HG03064 (cell line): ENCODE measurements around the gene NFS1.
"Not testable (repeated sequence)": the region's sequence is repeated elsewhere in the genome, so short reads cannot be mapped to it uniquely, and the experiment has no call there.

Experiments
- ATAC-seq: cut with Tn5 transposase; IDR thresholded peaks from one replicate; pipeline ENCODE4 v1.9.1; 2021; ENCODE audit warnings: low read depth; ENCODE audit not compliant: unreplicated experiment

NFS1 gene

DNA sequence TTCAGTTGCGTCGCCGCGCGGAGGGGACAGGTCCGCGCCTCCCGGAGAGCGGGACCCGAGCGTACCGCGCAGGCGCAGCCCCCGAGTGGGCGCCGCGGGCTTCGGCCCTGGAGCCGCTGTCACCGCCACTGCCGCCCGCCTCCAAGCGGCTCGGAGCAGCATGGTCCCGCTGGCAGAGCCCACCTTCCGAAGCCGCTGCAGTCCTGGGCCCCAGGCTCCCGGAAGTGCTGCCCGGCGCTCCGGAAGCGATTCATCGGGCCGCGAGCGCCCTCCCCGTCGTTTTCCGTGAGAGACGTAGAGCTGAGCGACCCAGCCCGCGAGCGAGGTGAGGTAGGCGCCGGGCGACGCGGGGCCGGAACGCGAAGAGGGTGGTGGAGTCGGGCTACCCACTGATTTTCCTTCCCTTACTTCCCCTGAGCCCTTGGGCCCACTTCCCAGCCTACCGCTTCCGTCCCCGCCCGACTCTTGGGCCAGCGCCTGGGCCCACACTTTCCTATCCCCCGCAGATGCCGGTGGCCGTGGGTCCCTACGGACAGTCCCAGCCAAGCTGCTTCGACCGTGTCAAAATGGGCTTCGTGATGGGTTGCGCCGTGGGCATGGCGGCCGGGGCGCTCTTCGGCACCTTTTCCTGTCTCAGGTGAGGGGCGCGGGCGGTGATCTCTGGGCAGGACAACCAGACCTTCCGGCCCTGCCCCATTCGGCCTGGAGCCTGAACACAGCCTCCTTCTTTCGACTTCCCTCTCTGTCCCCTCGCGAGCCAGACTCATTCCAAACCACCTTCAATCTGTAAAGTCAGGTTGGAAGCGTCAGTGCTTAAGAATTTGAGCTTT is at the start of gene NFS1, which contains the start of gene ROMO1:
Gene NFS1 (minus strand): TSS at position 226 of the 830 bp plus-strand sequence. CDS start 64 bp downstream, at position 162.
Gene ROMO1 (plus strand): TSS at position 279 of the 830 bp plus-strand sequence. CDS start 228 bp downstream, at position 507.
- ATAC-seq: peak; percentile 55

DNA sequence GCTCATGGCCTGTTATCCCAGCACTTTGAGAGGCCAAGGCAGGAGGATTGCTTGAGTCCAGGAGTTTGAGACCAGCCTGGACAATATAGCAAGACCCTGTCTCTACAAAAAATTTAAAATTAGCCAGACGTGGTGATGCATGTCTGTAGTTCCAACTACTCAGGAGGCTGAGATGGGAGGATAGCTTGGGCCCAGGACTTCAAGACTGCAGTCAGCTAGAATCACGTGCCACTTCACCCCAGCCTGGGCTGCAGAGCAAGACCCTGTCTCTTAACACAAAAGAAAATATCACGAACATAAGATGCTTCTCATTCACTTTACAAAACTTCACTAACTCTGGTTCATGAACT is 45.3 kb upstream of the NFS1 start:
- ATAC-seq: not testable (repeated sequence)

DNA sequence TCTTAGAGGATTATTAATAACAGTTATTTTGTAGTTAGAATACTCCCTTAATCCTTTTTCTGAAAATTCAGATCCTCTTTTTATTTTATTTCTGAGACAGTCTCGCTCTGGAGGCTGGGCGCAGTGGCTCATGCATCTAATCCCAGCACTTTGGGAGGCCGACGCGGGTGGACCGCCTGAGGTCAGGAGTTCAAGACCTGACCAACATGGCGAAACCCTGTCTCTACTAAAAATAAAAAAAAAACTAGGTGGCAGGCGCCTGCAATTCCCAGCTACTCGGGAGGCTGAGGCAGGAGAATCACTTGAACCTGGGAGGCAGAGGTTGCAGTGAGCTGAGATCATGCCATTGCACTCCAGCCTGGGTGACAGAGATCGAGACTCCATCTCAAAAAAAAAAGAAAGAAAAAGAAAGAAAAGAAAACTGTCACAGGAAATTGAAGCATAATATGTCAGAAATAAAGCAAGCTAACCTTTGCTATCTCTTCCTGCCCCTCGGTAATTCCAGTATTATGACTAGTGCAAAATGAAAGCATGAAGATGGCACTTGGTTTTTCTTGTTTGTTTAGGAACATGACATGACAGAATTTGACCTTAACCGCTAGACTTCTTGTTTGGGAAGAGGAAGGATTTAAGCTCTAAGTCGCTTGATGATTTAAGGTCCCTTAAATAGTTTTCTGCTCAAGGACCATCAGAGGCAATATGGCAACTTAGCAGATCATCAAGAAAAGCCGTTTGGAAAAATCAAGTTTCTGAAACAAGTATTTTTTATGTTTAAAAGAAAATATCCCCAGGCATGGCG is 44.7 kb upstream of the NFS1 start:
- no peak for ATAC-seq

DNA sequence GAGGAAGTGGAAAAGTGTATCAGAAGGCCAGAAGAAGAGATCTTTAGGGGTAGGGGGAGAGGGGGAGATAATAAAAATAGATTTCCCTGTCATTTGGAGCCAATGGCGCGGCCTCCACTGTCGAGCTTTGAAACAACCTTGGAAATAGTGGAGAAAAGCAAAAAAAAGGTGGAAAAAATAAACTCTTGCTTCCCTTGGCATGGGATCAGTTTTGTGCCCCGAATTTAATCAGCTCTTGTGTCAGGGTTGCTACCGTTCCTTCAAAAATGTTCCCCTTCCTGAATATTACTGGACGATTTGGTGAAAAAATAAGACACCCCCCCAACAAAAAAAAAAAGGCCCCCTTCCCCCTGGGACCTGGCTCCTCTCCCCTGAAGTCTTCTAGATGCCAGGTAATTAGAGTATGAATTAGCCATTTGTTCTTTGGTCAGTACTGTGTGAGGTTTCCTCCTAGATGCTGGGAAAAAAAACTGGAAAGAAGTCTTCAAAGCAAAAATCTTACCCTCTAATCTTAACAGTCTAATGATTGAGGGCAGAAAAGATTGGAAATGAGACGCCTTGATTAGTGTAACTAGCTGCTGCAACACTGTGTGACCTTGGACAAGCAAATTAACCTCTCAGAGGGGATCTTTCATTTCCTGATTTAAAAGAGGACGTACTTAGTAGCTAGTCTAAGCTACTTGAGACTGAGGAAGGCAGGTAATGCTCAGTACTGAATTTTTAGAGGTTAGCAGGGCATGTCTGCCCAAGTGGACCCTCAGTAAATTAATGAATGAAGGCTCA is 43.8 kb upstream of the NFS1 start:
- no peak for ATAC-seq

DNA sequence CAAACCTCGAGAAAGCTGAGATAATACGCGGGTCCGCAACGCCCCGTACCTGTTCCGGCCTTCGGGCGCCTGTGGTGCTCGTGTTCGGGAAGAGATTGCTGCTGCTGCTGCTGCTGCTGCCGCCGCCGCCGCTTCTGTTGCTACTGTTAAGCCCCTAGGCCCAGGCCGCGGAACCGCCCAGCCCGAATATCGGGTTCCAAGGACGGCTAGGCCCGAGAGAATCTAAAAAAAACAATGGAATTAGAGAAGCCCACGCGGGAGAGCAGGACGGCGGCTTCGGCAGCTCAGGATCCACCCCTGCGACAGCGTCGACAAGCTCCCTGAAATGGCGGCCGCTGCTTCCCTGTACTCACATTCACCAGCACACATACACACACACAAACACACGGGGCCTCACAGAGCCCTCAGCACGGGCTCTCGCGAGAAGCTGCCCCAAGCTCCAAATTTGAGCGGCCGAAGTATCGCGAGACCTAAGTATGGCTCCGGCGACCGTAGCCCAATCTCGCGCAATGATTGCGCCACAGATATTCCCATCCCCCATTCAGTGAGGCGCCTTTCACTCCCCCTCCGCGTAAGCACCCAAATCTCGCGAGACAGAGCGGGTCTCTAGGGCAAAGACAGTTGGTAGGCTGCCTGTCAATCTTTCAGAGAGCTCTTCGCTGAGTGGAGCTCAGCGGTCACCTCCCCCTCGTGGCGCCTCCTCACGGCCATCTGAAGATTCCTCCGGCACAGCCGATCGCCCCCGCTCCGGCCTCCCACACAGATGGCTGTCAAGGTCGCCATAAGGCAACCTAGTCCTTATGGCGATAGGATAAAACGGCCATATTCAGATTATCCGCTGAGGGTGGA is 43.0 kb upstream of the NFS1 start, which contains the start of gene RBM39:
Gene RBM39 (minus strand): TSS at position 369 of the 849 bp plus-strand sequence. CDS start 1,386 bp downstream, outside the sequence.
- peak; percentile 75 for ATAC-seq

DNA sequence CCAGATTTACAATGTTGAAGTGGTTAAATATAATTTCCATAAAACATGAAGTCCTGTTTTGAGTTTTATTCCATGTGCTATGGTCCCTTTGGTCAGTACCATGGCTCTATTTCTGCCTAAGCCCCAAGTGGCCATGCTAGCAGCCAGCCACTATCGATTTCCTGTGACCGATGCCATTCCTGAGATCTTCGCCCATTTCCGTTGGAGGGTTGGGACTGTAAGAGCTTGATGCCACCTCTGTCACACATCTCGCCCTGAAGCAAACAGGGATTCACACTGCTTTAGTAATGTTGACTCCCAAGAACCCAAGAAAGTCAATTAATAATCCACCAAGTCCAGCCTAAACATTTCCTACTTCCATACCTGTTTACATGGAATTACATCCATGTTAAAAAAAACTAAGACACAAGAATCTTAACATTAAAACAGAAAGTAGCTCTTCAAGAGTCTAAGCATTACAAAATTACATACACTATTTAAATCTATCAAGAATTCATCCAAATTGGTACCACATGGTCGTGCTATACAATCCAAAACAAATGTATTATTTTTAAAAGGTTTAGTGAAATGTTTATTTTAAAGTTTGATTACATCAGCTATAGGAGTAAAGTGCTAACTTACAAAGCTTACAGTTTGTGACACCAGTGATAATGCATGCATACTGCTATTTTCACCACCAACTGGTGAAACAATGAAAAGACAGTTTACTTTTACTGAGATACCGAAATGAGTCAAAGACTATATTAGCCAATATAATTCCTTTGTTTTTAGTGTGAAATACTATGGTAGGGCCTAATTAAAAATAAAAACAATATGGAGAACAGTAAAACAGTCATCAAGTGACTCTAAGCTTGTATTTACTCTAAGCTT is 40.4 kb upstream of the NFS1 start:
- ATAC-seq: no peak

DNA sequence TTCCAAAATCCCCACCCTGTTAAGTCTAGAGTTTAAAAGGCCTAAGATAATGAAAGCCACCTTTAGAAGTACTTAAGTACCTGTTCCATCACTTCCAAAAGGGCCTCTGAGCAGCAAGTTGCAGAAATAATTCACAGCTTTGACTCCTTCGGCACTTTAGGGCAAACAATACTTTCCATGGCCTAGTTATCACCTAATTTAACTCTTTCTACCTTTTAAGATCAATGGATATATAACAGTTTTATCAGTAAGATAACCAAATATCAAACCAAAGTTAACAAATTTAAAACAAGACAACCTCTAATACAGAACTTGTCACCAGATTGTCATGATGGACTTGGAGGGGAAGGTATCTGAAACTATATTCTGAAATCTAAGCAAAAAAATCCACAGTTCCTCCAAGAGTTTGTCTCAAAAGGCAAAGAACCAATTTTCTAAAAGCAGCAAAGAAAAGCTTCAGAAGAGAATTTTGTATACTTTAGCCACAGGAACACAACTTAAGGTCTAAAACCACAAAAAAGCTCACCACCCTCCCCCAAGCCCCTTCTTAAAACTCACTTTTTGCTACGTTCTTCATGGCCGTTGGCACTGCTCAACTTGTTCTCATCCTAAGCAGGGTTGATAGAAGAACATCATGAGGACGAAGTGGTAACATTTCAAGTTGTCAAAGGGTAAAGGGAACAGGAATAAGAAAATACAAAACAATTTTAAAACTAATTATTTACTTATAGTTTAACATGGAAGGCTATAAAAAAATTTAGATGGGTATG is 39.4 kb upstream of the NFS1 start:
- no peak for ATAC-seq

DNA sequence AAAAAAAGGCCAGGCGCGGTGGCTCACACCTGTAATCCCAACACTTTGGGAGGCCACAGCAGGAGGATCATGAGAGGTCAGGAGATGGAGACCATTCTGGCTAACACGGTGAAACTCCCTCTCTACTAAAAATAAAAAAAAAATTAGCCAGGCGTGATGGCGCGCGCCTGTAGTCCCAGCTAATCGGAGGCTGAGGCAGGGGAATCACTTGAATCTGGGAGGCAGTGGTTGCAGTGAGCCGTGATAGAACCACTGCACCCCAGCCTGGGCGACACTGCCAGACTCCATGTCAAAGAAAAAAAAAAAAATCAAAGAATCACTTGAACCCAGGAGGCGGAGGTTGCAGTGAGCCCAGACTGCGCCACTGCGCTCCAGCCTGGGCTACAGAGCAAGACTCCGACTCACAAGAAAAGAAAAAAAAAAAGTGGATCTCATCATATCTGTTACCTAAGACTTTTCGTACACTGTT is 38.7 kb upstream of the NFS1 start:
- ATAC-seq: no peak

DNA sequence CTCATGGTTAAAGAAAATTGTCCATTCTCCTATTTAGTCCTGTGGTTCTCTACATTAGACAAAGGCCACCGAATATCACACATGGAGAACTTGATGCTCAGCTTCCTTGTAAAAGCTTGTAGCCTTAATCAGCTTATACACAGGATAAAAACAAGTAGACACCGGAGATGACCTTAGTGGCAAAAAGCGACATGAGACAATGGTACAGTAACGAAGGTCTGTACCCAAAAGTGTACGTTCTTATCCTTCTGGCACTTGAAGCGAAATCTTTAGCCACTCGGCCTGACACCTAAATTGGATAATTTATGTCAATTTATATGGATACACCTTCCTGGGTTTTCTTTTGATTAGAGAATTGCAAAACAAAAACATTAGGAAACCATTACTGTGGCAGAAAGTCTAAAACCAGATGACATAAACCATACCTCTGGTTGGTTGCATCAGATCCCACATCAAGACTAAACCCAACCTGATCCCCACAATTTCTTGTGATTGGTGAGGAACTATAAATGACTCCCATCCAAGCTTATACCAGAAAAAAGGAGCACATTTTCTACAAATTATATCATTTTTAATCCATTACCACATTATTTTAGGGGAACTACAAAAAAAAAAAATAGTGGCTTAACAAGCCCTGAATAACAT is 36.8 kb upstream of the NFS1 start:
- ATAC-seq: no peak

DNA sequence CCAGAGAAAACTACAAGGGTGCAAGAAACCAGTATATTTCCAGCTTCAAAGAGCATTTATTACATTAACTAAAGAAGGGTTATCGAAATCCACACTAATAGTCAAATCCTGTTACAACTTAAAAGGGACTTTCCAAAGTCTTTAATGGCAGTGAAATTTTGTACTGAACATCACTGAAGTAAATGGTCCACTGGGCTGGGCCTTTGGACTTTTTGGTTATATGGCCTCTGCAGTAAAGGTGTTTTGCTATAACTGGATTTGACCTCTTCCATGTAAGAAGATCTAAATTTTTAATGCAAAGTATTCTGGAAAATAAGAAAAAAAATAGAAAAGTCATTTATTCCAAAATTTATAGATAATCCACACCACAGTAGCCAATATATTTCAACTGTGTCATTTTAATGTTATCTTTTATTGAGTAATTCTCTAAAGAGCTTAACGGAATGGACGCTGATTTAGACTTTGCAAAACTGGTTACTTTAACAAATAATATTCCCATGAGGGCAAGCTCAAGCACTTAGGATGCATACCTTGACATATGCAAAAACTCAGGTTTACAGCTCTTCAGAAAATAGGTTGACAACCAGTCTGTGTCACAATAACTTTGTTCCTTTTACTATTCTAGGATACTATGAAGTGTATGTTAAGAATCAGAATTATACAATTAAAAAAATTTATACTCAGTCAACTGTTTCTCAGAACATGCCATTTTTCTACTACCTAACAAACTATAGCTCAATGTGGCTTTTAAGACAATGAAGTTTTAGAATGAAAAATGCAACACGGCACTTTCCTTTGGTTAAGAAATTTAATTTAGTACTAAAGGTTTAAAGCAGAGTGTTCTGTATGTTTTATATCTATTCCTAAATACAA is 35.9 kb upstream of the NFS1 start:
- ATAC-seq: no peak

DNA sequence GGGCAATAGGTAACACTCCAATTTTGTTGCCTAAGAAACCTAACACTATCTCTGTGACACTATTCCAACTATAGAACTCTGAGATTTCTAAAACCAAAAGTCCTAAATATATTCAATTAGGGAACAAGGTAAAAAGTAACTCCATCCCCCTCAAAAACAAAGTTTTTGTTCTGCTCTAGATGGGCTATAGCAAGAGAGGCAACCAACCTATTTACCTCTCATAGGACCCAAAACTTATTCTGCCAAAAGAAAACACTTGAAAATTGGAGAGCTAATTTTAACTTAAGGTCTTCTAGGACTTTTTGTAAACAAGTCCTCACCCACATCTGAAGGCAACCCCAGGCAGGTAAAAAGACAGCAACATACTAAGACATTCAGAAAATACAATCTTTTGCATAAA is 35.2 kb upstream of the NFS1 start:
- no peak for ATAC-seq

DNA sequence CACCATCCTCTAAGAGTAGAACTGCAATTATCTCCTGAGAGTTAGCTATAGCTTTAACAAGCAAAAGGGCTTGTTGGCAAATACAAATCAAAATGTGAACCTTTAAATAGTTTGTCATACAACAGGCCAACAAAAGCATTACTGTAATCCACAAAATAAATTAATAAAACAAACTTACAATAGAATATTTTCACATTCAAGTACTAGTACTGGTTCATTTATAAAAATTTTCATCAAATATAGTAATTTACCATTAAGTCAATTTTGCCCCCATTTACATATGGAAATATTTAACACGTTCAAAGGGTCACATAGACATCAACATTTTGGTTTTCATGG is 33.5 kb upstream of the NFS1 start:
- no peak for ATAC-seq

DNA sequence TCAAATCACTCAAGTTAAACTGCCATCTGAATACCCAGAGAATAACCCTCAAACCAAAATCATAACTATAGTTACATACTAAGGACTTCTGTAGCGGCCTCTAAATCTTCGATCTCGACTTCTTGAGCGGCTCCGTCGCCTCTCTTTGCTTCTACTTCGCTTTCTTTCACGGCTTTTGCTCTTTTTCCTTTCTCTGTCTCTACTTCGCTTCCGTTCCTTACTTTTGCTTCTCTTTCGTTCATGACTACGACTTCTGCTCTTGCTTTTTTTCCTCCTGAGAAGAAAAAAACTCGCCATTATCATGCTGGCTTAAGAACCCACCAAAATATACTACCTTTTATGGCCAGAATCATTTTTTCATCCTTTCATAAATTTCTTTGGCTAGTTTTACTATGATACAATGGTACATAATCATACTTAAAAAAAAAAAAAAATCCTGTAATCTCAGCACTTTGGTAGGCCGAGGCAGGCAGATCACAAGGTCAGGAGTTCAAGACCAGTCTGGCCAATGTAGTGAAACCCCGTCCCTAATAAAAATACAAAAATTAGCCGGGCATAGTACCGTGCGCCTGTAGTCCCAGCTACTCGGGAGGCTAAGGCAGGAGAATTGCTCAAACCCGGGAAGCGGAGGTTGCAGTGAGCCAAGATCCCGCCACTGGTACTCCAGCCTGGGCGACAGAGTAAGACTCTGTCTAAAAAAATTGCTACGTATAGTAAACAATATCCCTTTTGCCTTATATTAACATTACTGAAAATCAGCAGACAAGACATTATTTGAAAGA is 32.9 kb upstream of the NFS1 start:
- ATAC-seq: no peak

DNA sequence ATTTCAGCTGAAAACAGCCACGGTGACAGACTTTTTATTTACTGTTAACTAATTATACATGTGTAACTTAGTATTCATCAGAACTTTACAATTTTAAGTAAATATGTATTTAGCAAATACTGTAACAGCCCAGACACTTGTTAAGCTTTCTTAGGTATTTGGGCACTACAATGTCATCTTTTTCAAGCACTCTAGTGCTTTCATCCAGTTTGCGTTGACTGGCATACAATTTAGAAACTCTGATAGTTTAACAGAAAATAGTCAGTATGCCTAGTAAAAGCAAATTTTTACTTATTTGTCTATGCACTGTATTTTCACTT is 32.3 kb upstream of the NFS1 start:
- no peak for ATAC-seq

DNA sequence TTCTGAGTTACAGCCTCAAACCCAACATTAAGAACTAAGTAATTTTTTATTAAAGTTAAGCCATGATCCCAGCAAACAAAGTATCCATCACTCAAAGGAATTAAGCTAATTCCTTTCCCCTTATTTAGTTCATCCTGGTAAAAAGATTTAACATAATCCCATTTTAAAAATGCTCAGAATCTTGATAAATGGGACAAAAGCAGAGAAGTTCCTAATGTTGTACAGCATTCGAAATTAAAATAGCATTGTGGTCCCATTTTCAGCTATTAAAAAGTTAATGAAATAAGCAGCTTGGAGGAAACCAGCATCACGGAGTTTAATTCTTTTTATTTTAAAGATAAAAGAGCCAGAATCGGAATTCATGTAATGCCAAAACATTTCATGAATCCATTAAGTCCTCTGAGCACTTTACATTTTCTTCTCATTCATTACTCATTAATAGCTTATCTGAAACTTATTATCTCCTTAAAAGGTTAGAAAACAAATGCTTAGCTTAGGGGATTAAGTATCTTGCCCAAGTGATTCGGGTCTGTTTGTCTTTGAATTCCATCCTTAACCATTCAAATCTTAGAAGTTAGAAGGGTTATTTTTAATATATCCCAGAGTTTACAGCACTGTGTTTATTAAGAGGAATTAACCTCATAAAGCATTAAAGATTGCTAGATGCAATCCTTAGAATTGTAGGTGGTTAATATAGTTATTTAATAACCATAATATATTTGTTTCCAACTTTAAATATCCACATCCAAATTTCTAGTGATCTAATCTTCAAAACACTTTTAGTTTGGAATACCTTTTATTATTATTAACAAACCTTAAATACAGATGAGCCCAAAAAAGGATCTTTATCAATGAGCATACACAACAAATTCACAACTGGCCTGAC is 31.7 kb upstream of the NFS1 start:
- no peak for ATAC-seq
